ENCODE data around the gene MRPS27. TPM values are rescaled to one million over a fixed set of nuclear protein-coding genes. Genes with fewer than 3 reads are reported as not detected.

MRPS27 gene
- total and polyA plus RNA-seq, 9 of the 15 experiments (the other 6 are each of a cell fraction or from before 2014, with no cell fraction given) = 73.6 to 144 (median 106) TPM

DNA sequence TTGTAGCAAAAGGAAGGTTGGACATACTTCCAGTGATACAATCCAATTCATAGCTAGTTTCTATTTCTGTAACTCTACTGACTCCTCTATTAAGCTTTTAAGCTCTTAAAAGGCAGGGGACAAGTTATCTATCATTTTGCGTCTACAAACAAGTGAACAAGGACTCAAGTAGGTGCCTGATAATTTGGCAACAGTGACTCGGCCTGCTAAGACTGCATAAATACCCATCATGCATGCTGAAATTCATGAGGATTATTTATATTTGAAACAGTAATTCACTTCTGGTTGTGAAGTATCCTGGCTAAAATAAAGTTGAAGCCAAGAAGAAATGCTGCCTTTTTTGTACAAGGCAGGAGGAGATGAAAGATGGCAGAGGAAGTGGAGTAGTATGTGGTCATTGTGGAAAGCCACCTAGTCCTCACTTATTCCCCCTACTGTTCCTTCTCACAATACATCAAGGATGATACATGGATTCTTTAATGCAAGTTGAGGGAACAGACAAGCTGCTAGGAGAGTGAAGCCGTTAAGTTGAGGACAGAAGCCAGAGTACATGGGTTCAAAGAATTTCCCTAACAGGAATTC, 74.0 kb downstream of the MRPS27 start:
- ATAC-seq = peak; percentile 86
- BruUV-seq (replicated peaks) = no TSS peak
- Histone ChIP-seq H3K36me3 (ENCODE audit: control insufficient read depth, insufficient read depth, low read length) (peaks cover 4% of the 10 kb centered on the region; the same call in 1 of the 3 replicates), H3K4me3 (no peak overlapping the region), H3K9me3 (replicated peaks; ENCODE audit: control insufficient read depth, insufficient read depth, low read depth, low read length) (no peaks in the 10 kb centered on the region), H4K20me1 (replicated peaks; ENCODE audit: control insufficient read depth, insufficient read depth, low read length) (no peaks in the 10 kb centered on the region), H3K27ac (ENCODE audit: extremely low read depth, low read depth, low read length) (peak overlapping the region; percentile 61), H3K27me3 (ENCODE audit: control insufficient read depth in 2 of 2, insufficient read depth in 2 of 2, low read length in 2 of 2) (no peaks in the 10 kb centered on the region), H2AFZ (ENCODE audit: low read depth, low read length) (peak overlapping the region; percentile 14; the same call in 1 of the 2 replicates), H3K79me2 (ENCODE audit: control insufficient read depth, insufficient read depth, low read length) (peaks cover 67% of the 10 kb centered on the region), H3K4me1 (replicated peaks in 1 of 2; ENCODE audit: control insufficient read depth in 2 of 2, insufficient read depth in 2 of 2, low read length in 2 of 2) (peaks cover 18 to 49% of the 10 kb centered on the region in 2 experiments), H3K9ac (ENCODE audit: insufficient read depth in 1 of 2, low read depth in 2 of 2, low read length in 2 of 2) (peak overlapping the region in 1 of 2 experiments; percentile 40; a peak in 1 of 4 replicates), H3K4me2 (ENCODE audit: insufficient read depth, low read length) (peak overlapping the region; percentile 34), H3K9me1 (ENCODE audit: control insufficient read depth, insufficient read depth, low read length) (no peaks in the 10 kb centered on the region)
- POLR2A ChIA-PET = interaction anchor here (0.5 to 1.4 kb wide), 7 partner anchors 9 to 584 kb away, joined by 3 to 5 read pairs (median 3); no protein-coding TSS in a partner anchor
- peak; percentile 90 for FAIRE-seq
- 29% methylated on average over 3 of the region's 3 CpGs for WGBS (ENCODE audit: insufficient coverage, low coverage, missing lambda C conversion rate)
- CTCF ChIA-PET (ENCODE audit: low intra/inter-chr PET ratio) = interaction anchor here (0.8 to 1.2 kb wide), 2 partner anchors 108 to 463 kb away, joined by 3 to 5 read pairs; no protein-coding TSS in a partner anchor
- intact Hi-C loops (cut with micrococcal nuclease) = loop anchor here (2.0 to 5.0 kb wide), 2 partner anchors 61 to 109 kb away; no protein-coding TSS in a partner anchor
- in situ Hi-C loops (cut with MboI) = no loop called here
- DNase-seq (ENCODE audit: extremely low read depth in 1 of 4, low spot score in 3 of 4) = peak; percentile 44 to 75 (median 59)
- TF ChIP-seq ZFX (CRISPR knock-in tag; IDR thresholded peaks at IDR 0.05) = 0 out of 2 replicates have a peak, but pooled peaks have one; percentile 13
- no peak for TF ChIP-seq CTBP1 (IDR thresholded peaks at IDR 0.05; ENCODE audit: borderline replicate concordance)
- peak; percentile 86 for TF ChIP-seq EHMT2 (IDR thresholded peaks at IDR 0.05)
- TF ChIP-seq MEIS2 (IDR thresholded peaks at IDR 0.05; ENCODE audit: partially characterized antibody) = peak; percentile 76
- TF ChIP-seq KDM1A (IDR thresholded peaks at IDR 0.05) = 0 out of 4 replicates have a peak, but pooled peaks of 1 of the 2 experiments have one; percentile 13
- TF ChIP-seq, protein P1, sequence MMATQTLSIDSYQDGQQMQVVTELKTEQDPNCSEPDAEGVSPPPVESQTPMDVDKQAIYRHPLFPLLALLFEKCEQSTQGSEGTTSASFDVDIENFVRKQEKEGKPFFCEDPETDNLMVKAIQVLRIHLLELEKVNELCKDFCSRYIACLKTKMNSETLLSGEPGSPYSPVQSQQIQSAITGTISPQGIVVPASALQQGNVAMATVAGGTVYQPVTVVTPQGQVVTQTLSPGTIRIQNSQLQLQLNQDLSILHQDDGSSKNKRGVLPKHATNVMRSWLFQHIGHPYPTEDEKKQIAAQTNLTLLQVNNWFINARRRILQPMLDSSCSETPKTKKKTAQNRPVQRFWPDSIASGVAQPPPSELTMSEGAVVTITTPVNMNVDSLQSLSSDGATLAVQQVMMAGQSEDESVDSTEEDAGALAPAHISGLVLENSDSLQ (IDR thresholded peaks at IDR 0.05) = 0 out of 2 replicates have a peak, but pooled peaks have one; percentile 11
- TF ChIP-seq, protein P2, sequence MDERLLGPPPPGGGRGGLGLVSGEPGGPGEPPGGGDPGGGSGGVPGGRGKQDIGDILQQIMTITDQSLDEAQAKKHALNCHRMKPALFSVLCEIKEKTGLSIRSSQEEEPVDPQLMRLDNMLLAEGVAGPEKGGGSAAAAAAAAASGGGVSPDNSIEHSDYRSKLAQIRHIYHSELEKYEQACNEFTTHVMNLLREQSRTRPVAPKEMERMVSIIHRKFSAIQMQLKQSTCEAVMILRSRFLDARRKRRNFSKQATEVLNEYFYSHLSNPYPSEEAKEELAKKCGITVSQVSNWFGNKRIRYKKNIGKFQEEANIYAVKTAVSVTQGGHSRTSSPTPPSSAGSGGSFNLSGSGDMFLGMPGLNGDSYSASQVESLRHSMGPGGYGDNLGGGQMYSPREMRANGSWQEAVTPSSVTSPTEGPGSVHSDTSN (CRISPR knock-in tag; IDR thresholded peaks at IDR 0.05; ENCODE audit: low read depth) = no peak
- TF ChIP-seq, protein P2 (tag; conservative IDR thresholded peaks at IDR 0.05; ENCODE audit: low read depth) = peak; percentile 64
- TF ChIP-seq, protein P3, sequence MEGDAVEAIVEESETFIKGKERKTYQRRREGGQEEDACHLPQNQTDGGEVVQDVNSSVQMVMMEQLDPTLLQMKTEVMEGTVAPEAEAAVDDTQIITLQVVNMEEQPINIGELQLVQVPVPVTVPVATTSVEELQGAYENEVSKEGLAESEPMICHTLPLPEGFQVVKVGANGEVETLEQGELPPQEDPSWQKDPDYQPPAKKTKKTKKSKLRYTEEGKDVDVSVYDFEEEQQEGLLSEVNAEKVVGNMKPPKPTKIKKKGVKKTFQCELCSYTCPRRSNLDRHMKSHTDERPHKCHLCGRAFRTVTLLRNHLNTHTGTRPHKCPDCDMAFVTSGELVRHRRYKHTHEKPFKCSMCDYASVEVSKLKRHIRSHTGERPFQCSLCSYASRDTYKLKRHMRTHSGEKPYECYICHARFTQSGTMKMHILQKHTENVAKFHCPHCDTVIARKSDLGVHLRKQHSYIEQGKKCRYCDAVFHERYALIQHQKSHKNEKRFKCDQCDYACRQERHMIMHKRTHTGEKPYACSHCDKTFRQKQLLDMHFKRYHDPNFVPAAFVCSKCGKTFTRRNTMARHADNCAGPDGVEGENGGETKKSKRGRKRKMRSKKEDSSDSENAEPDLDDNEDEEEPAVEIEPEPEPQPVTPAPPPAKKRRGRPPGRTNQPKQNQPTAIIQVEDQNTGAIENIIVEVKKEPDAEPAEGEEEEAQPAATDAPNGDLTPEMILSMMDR (IDR thresholded peaks at IDR 0.05 in 2 of 3, conservative IDR thresholded peaks at IDR 0.05 in 1 of 3; ENCODE audit: insufficient read depth in 2 of 3, low read depth in 1 of 3, low read length in 3 of 3) = peak; percentile 43 to 64 (median 61); a peak in 5 of 6 replicates
- peak in 1 of 3 experiments; percentile 29 for TF ChIP-seq YY1 (IDR thresholded peaks at IDR 0.05; ENCODE audit: borderline replicate concordance in 1 of 3, control insufficient read depth in 1 of 3, extremely low read depth in 1 of 3, insufficient read depth in 3 of 3, insufficient read length in 1 of 3, insufficient replicate concordance in 2 of 3, low read depth in 1 of 3, low read length in 2 of 3)
- peak; percentile 9; the same call in 1 of the 2 replicates for TF ChIP-seq ZNF239 (CRISPR knock-in tag; IDR thresholded peaks at IDR 0.05)
- TF ChIP-seq ZNF830 (CRISPR knock-in tag; IDR thresholded peaks at IDR 0.05) = no peak
- TF ChIP-seq JUND (IDR thresholded peaks at IDR 0.05; ENCODE audit: borderline replicate concordance, low read depth, low read length) = 0 out of 2 replicates have a peak, but pooled peaks have one; percentile 18
- peak; percentile 52; the same call in 2 of the 3 replicates for TF ChIP-seq JUND (tag; IDR thresholded peaks at IDR 0.05; ENCODE audit: borderline replicate concordance, low read depth, low read length)
- TF ChIP-seq RHOXF2B (CRISPR knock-in tag; conservative IDR thresholded peaks at IDR 0.05) = no peak
- no peak for TF ChIP-seq BACH1 (tag; IDR thresholded peaks at IDR 0.05)
